CD4-positive, alpha-beta T cell treated with Interleukin-2 at 100 ng/mL for 4 hours (primary cell): ENCODE results near the gene TCEAL5.
"Not testable (repeated sequence)": the region's sequence is repeated elsewhere in the genome, so short reads cannot be mapped to it uniquely, and the experiment has no call there.

Source experiments
- DNase-seq: peaks from one replicate; pipeline ENCODE4 v3.0.0-alpha.2; 2020; ENCODE audit warnings: low spot score

Gene TCEAL5

DNA sequence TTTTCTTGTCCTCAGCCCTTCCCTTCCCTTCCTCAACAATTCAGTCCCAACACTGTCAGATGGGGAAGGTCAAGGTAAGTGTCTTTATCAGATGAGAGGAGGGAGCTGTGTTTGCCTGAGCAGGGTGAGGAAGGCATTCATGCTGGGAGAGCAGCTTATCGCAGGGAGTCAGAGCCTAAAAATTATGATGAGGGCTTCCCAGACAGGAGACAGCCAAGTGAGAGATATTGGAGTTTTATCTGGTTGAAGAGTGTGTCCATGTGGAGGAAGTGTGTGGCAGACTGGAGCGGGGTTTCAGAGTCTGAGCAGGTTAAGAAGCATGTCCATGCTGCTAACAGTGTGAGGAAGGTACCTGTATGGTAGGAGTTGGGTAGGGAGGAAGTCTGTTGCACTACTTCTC is 43.3 kb downstream of the TCEAL5 start:
- no peak for DNase-seq

DNA sequence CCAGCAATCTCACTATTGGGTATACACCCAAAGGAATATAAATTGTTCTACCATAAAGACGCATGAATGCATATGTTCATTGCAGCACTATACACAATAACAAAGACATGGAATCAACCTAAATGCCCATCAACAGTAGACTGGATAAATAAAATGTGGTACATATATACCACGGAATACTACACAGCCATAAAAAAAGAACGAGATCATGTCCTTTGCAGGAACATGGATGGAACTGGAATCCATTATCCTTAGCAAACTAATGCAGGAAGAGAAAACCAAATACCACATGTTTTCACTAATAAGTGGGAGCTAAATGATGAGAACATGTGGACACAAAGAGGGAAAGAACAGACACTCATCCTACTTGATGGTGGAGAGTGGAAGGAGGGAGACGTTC is 50.6 kb downstream of the TCEAL5 start:
- not testable (repeated sequence) for DNase-seq
